ENCODE data around the gene OGFRL1.
"Not testable (repeated sequence)": the region's sequence is repeated elsewhere in the genome, so short reads cannot be mapped to it uniquely, and the experiment has no call there.

The OGFRL1 gene

DNA sequence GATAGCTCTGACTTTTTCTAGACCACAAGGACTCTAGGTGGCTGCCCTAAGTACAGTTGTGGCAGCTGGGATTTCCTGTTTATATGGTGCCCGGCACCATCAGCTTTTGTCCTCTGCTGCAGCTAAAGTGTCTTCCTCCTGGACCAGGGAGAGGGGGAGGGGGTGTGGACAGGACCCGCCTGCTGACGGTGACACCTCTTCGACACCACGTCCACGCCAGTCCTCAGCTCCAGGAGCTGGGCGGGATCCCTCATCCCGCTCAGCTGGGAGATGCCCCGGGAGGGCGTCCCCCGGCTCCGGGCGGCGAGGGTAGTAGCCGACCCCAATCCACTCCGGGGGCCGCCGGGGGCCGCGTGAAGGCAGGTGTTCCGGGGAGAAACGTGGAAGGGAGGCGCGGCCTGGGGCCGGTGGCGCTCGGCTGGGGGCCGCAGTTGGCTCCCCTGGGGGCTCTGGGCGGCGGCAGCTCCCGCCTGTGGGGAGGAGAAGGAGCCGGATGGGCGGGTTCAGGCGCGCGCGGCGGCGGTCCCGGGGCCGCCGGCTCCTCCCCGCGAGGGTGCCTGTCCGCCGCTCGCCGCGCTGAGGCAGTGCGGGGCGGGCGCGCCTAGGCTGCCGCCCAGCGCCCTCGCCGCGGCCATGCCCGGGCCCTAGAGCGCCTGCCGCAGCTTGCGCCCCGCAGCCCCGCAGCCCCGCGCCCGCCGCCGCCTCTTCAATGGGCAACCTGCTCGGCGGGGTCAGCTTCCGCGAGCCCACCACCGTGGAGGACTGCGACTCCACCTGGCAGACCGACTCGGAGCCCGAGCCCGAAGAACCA, at the start of gene OGFRL1:
Gene OGFRL1, plus strand, starts transcription at position 584 of the 811 bp plus-strand sequence. Its CDS starts 126 bp downstream, at position 710.
- peak; percentile 61 to 69 for DNase-seq

DNA sequence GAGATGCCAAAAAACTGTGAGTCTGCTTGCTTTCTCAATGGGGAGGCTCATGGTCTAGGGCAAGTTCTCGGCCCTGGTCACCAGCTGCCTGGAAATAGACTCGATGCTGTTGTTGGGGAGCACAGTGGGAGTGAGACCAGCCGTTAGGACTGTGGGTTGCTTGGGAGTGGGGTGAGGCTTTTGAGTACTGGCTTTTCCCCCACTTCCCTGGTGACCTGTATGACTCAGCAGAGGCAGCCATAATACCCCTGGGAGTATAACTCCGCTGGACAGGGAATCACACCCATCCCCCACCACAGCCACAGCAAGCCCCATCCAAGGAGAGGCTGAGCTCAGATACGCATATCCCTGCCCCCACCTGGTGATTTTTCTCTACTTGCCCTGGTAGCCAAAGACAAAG, 48.9 kb upstream of the OGFRL1 start:
- DNase-seq, result no peak

DNA sequence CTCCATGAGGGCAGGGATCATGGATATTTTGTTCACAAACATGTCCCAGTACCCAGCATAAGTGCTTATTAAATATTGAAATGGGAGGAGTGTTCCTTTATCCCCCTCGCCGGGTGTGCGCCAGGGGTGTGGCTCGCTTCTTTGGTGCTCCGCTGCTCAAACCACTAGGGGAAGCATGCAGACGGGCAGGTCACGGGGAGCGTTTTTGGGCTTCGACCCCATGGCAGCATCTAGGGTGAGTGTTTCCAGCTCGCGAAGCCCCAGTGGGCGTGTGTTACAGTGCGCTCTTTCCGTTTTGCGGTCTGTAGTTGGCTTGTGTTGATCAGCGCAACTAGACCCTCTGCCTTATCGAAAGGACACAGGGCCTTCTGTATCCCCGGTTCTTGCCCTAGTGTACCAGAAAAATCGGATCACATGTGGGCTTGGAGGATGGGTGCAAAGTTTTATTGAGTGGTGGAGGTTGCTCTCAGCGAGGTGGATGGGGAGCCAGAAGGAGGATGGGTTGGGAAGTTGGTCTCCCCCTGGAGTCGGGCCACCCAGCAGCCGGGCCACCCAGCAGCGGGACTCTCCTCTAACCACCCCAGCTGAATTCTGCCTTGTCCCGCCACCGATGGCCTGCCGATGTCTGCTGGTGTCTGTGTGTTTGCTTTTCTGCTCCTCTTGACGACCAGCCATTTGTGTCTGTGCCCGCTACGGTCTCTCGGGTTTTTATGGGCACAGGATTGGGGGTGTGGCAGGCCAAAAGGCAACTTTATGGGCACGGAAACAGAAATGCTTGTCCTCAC, 43.2 kb upstream of the OGFRL1 start:
- DNase-seq, result no peak

DNA sequence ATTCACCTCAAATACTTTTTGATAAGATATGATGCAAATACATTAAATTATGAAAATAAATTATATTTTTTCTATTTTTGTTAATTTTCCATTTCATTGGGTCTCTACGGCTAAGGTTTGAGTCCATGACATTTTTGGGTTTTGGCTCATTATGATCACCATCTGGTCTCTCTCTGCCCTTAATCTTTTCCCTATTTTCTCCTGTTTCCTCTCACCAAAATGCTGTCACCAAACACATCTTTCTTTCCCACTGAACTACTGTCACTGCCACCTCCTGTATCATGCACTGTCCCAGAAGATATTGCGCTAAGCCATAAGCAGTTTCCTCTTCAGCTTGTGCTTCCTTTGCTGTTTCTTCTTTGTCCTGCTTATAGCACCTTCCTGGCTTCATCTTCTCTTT, 42.0 kb upstream of the OGFRL1 start:
- peak in 1 of 2 experiments; percentile 5 for DNase-seq

DNA sequence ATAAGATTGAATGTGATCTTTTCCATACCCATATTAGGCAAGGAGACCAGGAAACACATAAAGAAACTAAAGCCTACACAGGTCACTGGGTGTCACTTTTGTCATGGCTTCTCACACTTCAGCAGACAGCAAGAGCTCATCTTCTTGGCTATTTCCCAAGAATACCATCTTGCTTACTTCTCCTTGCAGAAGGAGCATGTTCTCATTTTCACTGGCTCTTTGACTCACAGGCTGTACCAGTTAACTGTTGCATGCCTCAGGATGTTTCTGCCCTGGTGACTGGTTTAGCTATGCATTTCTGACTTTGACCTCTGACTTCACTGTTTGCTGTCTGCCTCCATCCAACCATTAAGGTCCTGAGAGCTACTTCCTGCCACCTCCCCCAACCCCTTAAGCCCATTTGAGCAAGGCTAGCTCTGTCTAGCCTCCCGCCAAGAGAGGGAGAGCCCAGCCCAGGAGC, 40.3 kb upstream of the OGFRL1 start:
- DNase-seq, result peak; percentile 98

DNA sequence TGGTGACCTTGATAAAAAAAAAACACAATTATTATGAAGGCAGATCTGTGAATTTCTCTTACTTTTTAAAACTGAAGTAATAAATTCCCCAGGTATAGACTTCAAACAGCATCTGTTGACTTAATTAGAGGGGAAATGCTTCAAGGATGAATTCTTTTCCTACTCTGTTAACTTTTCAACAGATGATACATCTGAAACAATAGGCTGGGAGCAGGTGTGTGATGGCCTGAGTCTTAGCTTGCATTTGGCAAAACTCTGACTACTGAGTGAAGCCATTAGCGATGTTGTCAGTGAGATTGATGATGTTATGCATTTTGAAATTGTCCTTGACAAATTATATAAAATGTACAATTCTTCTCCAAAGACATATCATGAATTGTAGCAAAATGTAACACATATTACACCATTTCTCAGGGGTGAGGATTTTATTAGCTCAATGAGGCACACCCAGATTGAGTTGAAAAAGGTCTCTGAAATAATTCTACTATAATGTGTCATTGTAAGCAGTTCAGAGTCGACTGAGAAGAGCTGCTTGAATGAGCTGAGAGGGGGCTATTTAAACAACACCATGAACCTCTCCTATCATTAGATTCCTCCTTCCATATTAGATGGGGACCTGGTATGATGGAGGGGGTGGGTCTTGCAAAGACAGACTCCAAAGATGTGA, 39.6 kb upstream of the OGFRL1 start:
- DNase-seq, result no peak

DNA sequence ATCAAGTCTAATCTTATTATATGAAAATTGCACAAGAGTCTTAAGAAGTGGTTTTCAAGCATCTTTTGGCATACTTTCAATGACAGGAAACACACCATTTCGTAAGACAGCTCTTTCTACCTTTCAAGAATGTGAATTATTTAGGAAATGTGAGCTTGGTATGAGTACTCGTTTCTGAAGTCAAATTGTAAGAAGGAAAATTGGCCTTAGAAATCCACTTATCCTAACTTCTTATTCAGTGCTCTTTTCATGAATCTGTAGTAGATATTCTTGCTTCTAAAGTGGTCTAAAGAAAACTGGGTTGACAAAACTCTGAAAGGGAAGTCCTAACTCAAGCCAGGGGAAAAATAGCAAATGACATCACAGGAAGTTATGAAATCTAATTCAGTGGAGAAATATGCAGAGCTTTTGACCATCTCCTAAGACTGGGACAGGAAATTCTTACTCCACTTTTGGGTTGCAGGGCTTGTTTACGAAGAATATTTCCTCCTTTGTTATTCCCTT, 38.5 kb upstream of the OGFRL1 start:
- peak; percentile 95 to 96 for DNase-seq

DNA sequence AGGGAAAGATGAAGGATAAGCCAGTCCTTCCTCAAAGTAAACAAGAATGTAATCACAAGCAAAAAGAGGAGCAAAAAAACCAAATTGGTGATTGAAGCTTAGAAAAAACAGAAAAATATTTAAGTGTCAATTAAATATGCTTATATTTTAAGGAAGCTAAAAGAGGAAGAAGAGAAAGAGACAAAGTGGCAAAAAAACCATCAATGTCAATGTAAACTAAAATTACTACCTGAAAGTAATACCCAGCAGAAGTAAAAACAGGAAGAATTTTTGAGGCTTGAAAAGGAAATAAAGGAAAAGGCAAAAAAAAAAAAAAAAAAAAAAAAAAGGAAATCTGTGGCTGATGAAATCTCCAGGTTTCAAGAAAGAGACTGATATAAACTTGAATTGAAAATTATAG, 36.2 kb upstream of the OGFRL1 start:
- peak; percentile 58 to 67 for DNase-seq

DNA sequence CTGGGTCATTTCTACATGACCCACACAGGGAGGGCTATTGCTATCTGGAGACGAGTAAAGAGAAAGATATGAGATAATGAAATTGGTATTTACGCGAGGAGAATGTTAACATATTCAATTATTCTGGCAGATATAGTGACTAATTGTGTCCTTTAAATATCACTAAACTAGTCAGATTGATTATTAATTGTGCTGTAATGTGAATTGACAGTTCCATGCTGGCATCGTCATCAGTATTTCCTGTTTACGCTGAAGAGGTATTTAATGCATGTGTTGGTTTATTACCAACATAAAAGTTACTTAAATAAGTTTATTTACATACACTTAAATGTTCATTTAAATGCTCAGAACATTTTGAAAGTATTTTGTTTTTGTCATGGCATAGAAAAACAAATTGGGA, 35.7 kb upstream of the OGFRL1 start:
- no peak for DNase-seq

DNA sequence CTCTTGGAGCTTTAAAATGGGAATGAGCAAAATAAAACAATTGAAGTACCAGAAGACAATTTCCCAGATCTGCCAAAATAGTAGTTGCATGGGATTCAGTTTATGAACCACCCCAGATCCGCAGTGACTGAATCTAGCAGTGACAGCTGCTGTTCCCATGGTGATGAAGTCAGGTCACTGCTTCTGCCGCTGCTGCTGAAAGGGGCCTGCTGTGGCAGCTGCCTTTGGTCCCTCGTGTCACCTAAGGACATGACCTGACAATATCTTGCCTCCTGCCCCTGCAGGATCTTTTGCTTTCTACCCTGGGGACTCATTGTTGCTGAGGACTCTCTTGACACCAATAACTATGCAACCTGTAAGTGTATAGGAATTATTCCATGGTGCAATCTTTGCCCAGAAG, 34.3 kb upstream of the OGFRL1 start:
- no peak for DNase-seq

DNA sequence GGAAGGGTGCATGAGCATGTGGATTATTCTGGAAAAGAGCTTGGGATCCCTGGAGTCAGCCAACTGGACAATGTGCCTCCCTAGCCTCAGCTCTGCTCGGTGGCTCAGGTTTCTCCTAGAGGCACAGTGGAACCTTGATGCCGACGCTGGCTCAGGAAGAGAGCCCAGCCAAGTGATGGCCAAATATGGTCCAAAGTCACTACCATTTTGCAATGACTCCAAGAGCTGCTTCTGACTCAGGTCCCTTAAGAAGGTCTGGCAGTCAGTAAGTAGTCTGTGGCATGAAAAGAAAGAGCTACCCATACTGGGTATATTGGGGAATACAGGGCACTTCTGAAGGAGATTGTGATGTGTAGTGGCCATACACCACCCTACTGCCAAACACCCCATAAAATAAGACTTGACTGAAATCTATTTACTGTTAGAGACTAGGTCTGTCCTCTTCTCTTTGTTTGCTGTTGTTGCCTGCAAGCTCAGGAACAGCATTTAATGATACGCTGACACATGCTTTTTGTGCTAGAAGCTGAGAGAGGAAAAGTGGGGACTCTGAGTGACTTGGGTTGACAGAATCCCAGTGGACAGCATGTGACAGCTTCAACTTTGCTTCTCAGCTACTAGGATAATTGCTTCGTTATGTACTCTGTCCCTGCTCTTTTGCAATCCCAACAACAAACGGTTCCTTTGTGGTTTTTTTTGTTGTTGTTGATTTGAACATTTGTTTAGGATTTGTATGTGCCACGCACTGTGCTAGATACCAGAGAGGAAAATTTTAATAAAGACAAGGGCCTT, 30.3 kb upstream of the OGFRL1 start:
- DNase-seq, result no peak

DNA sequence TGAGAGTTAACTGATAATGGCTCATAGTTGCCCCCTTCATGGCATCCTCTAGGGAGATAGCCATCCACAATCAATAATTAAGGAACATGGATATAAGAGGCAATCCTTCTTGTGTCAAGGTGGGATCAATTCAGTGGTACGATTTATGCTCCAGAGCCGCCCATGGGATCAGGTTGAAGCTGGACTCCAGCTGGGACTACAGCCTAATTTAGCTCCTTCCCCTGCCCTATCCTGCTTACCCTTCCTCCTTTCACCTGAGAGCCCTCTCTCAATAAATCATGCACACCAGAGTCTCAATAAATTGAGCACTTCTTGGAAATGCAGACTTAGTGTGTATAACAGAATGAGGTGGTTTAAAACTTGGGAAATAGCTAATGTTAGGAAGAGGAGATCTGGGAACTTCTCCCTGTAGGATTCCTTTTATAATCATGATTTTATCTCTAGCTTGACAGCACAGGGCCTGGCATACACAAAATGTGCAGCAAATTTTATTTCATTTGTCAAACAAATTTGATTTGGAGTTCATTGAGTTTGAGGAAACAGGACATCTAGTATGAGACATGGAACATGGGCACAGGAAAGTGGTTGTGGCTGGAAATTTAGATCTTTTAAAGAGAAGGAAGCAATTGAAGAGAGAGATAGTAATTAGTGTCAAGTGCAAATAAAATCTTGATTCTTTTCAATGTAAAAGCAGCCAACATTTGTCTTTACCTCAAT, 28.6 kb upstream of the OGFRL1 start:
- DNase-seq, result no peak

DNA sequence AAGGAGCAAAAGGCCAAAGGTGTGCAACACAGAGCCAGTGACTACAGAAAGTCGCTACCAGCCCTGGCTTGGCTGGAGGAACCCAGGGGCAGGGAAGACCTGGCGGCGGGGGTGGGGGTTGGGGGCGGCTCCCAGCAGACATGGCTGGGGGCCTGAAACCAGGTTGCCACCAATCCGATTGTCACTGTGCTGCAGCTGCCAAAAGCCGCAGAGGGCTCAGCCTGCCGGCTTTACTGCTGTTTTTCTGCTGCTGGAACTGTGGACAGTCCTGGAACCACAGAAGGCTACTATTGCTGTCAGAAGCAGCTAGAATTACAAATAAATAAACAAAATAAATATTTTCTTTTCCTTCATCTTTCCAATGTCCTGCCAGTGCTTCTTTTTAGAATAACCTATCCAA, 25.7 kb upstream of the OGFRL1 start:
- no peak for DNase-seq

DNA sequence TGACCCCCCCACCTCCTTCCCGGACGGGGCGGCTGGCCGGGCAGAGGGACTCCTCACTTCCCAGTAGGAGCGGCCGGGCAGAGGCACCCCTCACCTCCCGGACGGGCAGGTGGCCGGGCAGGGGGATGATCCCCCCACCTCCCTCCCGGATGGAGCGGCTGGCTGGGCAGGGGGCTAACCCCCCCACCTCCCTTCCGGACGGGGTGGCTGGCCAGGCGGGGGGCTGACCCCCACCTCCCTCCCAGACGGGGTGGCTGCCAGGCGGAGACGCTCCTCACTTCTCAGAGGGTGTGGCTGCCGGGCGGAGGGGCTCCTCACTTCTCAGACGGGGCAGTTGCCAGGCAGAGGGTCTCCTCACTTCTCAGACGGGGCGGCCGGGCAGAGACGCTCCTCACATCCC, 22.2 kb upstream of the OGFRL1 start:
- not testable (repeated sequence) for DNase-seq

DNA sequence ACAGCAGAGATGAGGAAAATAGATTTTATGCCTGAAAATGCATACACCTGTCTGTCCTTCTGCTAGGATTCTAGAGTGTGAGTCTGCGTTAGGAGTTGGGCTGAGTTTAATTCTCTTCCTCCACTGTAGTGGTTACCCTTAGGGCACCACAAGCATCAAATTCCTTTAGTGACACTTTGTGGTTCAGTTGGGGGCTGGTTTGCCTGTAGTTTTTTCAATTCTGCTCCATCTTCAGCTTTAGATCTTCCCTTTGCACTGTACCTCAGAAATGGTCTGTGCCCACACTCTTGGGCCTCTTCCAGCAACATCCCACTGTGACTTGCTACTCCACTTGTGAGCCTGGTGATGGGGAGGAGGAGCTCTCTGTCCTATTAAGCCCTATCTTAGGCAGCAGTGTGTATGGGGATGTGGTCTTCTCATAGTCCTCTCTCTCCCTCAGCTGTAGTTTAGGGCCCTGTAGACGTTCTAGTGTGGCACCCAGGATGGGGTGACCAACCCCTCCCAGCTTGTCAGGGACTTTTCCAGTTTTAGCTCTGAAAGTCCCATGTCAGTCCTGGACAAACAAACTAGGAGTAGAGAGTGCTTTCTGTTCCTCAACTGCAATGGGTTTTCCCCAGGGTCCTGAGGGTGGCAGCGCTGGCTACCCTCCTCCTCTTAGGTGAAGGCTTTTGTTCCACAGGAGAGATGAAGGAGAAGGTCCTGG, 19.7 kb upstream of the OGFRL1 start:
- no peak for DNase-seq

DNA sequence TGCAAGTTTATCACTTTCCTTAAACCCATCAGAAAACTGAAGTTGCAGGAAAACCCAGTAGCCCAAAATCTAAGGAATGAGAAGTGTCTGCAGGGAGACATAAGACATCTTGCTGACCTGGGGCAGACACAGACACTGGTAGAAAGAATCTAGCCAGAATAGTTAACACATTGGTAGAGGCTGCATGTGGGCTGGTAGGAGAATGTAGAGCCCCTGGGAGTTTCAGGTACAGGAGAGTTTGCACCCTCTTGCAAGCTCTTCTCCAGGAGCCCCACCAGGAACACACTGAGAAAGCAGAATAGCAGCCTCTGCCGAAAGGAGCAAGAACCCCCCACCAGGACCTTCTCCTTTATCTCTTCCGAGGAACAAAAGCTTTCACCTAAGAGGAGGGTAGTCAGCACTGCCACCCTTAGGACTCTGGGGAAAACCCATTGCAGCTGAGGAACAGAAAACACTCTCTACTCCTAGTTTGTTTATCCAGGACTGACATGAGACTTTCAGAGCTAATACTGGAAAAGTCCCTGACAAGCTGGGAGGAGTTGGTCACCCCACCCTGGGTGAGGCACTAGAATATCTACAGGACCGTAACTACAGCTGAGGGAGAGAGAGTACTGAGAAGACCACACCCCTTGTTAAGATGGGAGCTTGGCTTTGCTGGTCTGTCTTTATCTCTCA, 10.5 kb upstream of the OGFRL1 start:
- no peak for DNase-seq

DNA sequence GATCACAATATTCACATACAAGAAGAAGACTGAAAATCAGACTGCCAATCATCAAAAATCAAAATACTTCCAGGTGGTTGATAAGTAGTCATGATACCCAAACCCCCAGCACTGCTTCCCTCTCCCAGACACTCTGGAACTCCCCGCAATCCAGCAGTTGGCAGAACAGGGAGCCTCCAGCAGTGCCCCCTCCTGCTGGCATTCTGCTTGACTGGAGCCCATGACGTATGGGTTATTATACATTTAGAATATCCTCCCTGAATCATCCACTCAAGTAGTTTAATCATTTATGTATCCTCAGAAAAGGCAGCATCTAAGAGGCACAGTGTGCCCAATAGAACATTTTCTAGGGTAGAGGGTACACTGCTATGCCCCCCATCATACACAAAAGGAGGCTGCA, 9.3 kb upstream of the OGFRL1 start:
- DNase-seq, result no peak

DNA sequence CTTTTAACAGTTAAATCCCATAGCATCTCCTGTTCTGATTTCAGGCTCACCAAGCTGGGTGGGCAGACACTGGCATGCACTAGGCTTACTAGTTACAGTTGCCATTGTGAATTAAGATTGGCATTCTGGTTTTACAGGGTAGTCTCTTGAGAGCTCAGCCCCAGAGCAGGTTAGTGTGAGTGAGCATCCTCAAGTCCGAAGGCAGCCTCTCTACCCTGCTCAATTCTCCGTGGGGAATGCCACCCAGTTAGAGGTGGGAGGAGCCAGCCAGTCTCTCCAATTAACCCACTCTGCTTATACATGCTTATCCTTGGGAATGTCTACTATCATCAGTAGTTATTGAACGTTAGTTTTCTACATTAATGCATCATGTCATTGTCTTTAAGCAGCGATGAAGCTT, 8.9 kb upstream of the OGFRL1 start:
- no peak for DNase-seq

DNA sequence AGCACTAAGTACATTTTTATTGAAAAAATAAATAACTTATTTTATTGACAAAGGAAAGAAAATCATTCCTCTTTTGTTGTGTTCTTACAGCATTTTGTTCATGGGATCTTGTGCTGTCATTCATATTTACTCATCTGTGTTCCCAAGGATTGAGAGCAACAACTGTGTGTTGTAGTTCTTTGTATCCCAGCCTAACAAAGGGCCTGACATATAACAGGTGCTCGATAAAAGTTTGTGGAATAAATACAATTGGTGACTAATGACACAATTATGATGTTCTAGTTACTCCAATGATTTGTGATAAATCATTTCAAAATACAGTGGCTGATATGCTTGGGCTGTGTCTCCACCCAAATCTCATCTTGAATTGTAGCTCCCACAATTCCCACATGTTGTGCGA, 7.9 kb upstream of the OGFRL1 start:
- DNase-seq, result no peak

DNA sequence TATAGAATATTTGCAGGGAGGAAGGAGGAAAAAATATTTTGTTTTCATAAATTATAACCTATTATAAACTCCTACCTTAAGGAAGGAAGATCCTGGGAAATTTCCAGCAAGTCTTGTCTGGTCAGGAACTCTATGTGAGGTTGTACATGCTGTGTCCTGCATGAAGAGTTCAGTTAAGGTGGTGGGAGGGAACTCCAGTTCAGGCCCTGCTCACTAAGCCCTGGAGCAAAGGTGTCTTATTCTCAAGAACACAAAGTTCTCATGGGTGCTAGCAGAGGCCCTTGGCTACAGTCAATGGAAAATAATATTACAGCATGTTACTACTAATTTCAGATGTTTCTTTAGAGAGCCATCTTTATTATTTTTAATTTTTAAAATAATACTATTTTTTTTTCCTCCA, 3.8 kb upstream of the OGFRL1 start:
- DNase-seq, result no peak

DNA sequence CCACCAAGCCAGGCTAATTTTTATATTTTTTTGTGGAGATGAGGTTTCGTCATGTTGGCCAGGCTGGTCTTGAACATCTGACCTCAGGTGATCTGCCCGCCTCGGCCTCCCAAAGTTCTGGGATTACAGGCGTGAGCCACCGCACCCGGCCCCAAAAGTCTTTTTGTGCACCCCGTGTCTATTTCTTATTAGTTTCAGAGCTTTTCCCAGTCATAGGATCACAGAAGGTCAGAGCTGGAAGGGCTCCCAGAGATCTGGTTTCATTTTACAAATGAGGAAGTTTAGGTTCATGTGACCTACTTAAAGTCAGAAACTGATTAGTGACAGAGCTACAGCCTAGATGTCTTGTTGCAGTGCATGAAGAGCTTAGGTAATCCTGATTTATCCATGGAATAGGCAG, 1.6 kb upstream of the OGFRL1 start:
- peak; percentile 80 to 83 for DNase-seq

Data from AML-193 (cell line).